Heart left ventricle (tissue), 16 donors: Measurements from ENCODE around the gene NMT2. TPM values are rescaled to one million over a fixed set of nuclear protein-coding genes. Genes with fewer than 3 reads are reported as not detected.

Experiments
- ATAC-seq, 4 donors: fragments of 200-7000 bp; cut with Tn5 transposase; one replicate each; pipeline ENCODE4 v1.9.1; 2020 to 2022; ENCODE audit warnings: moderate library complexity in 4 of 4, mild to moderate bottlenecking in 3 of 4, moderate number of reproducible peaks in 1 of 4
- DNase-seq, 5 donors: peaks; one replicate each; pipeline ENCODE4 v3.0.0-alpha.2; 2020
- H3K27ac ChIP-seq, 12 donors: fragments of 200-600 bp; sonication (generic) in 4 of 12; one replicate each; pipeline versions ENCODE4 v1.5.0 to v1.8.0; 2016 to 2022; ENCODE audit warnings: mild to moderate bottlenecking in 2 of 12
- H3K27me3 ChIP-seq, 9 donors: fragments of 200-600 bp; sonication (generic) in 2 of 9; one replicate each; pipeline versions ENCODE4 v1.5.1 to v1.8.0; 2016 to 2022; ENCODE audit warnings: mild to moderate bottlenecking in 3 of 9
- H3K36me3 ChIP-seq, 9 donors: fragments of 200-600 bp; sonication (generic) in 2 of 9; one replicate each; pipeline versions ENCODE4 v1.5.0 to v1.8.0; 2018 to 2022; ENCODE audit warnings: mild to moderate bottlenecking in 2 of 9
- H3K4me1 ChIP-seq, 12 donors: fragments of 200-600 bp; sonication (generic) in 4 of 12; one replicate each; pipeline versions ENCODE4 v1.5.0 to v1.8.0; 2016 to 2022; ENCODE audit warnings: mild to moderate bottlenecking in 3 of 12
- H3K4me3 ChIP-seq, 12 donors: fragments of 200-600 bp; sonication (generic) in 4 of 12; one replicate each; pipeline versions ENCODE4 v1.5.0 to v1.8.0; 2017 to 2022; ENCODE audit warnings: mild to moderate bottlenecking in 9 of 12, moderate library complexity in 4 of 12
- H3K9me3 ChIP-seq, 12 donors: fragments of 200-600 bp; sonication (generic) in 4 of 12; one replicate each; pipeline versions ENCODE4 v1.5.0 to v1.8.0; 2016 to 2022; ENCODE audit warnings: mild to moderate bottlenecking in 1 of 12
- CTCF ChIP-seq, 12 donors: fragments of 200-600 bp; sonication (generic) in 4 of 12; IDR thresholded peaks; one replicate each; pipeline versions ENCODE4 v1.5.0 to v1.8.0; 2018 to 2022; ENCODE audit warnings: antibody characterized with exemption in 12 of 12, mild to moderate bottlenecking in 5 of 12
- POLR2A ChIP-seq, 2 donors: fragments of 450-650 bp; IDR thresholded peaks; one replicate each; pipeline ENCODE4 v1.6.1; 2017; ENCODE audit warnings: antibody characterized with exemption in 2 of 2, mild to moderate bottlenecking in 2 of 2, moderate library complexity in 2 of 2
- WGBS, 4 donors: extraction: QIAGEN DNeasy Blood & Tissue Kit in 2 of 4; methylation state at CpG; one replicate each; pipeline versions ENCODE4 v1.1.5 to v1.1.7; 2013 to 2018; 5-methylcytosine and 5-hydroxymethylcytosine counted together
- intact Hi-C, 10 donors: fragments of 100-400 bp; cut with DNase I; formaldehyde crosslinking; loops; one replicate each; pipeline versions ENCODE4 v1.11.1 to v1.14.2; 2022
- polyA plus RNA-seq, 2 donors: library from polyadenylated mRNA; stranded (reverse); fragments of 200-250 nt; gene quantifications; one replicate each; pipeline ENCODE4 v1.2.3, GENCODE V29; 2013
- total RNA-seq, 9 donors: library from RNA; depleted of rRNA in 2 of 9; stranded (reverse); fragments of >200 nt in 2 of 9; fragmentation: NEBNext Ultra II Directional in 3 of 9; extraction: Animal tissue kit (Norgen Biotek cat#: 25700) in 3 of 9; gene quantifications; one replicate each; pipeline versions ENCODE4 v1.1.0 to v1.2.4, GENCODE V29; 2016 to 2023
- donor health status: ischemic (EF 13 %, LVEDD 7.1; RV severe dilation, severe dysfunction).
- donor health status: healthy with polysubstance abuse.
- donor health status: DM: no; HTN: yes; CAD: no.
- donor health status: DM: no; HTN: no; CAD: no.
- donor health status: ischemic (EF 25% LVEDD 6.9; RV normal size, moderate dysfunction).
- donor health status: ischemic (EF 25% LVEDD 5.7; RV mildly dilated, moderate dysfunction).
- donor health status: healthy.
- donor health status: DM: yes; HTN: yes; CAD: no.
- donor health status: ischemic (EF 35%, LVEDD 5.7; RV mildly dilated, moderate dysfunction).
- donor health status: nonischemic (EF 11% LVEDD 7.7; RV severe dilation, severe dysfunction).
- donor health status: DM: yes; HTN: yes; CAD: no.
- donor health status: PGD.
- donor health status: ischemic (EF 29% LVEDD 5.4; RV normal size, mild dysfunction).
- donor health status: nonischemic (EF 23%, LVEDD 6.1; RV moderate dilation, normal function).

NMT2 gene
- total and polyA plus RNA-seq, 11 donors, result 6.7 to 19.0 (median 13.2) TPM

GRCh38 chr10:15131330-15131729 is 37.2 kb downstream of the NMT2 start:
- DNase-seq, result no peak
- WGBS, 4 donors, result 96 to 99% (median 98%) methylated on average over 5 of the region's 5 CpGs
- H3K9me3 ChIP-seq, result no peaks in the 10 kb centered on the region
- H3K4me1 ChIP-seq, result no peaks in the 10 kb centered on the region
- H3K27ac ChIP-seq, result no peak overlapping the region
- intact Hi-C loops, result no loop called here
- H3K36me3 ChIP-seq, result peaks cover 0 to 88% (median 70%) of the 10 kb centered on the region in 9 donors
- no peak overlapping the region for H3K4me3 ChIP-seq
- ATAC-seq, result no peak
- no peak for TF ChIP-seq CTCF (IDR thresholded peaks at IDR 0.05)
- no peak for TF ChIP-seq POLR2A (IDR thresholded peaks at IDR 0.05)
- H3K27me3 ChIP-seq, result no peaks in the 10 kb centered on the region

GRCh38 chr10:15124908-15125307 is 43.6 kb downstream of the NMT2 start:
- WGBS, 4 donors, result 89 to 92% (median 91%) methylated on average over 3 of the region's 3 CpGs
- no peak for TF ChIP-seq POLR2A (IDR thresholded peaks at IDR 0.05)
- no peak for TF ChIP-seq CTCF (IDR thresholded peaks at IDR 0.05)
- no peak overlapping the region for H3K27ac ChIP-seq
- H3K36me3 ChIP-seq, result peaks cover 0 to 96% (median 68%) of the 10 kb centered on the region in 9 donors
- no peak overlapping the region for H3K4me3 ChIP-seq
- intact Hi-C loops, result no loop called here
- no peaks in the 10 kb centered on the region for H3K27me3 ChIP-seq
- no peak for DNase-seq
- peaks cover 0 to 2% (median 0%) of the 10 kb centered on the region in 12 donors for H3K4me1 ChIP-seq
- no peak for ATAC-seq
- no peaks in the 10 kb centered on the region for H3K9me3 ChIP-seq

GRCh38 chr10:15124190-15124589 is 44.3 kb downstream of the NMT2 start:
- peaks cover 0 to 2% (median 0%) of the 10 kb centered on the region in 12 donors for H3K4me1 ChIP-seq
- 96% methylated on average over 9 of the region's 9 CpGs for WGBS, 4 donors
- ATAC-seq, result no peak
- no peak overlapping the region for H3K4me3 ChIP-seq
- H3K27me3 ChIP-seq, result no peaks in the 10 kb centered on the region
- no peak for DNase-seq
- no peak for TF ChIP-seq CTCF (IDR thresholded peaks at IDR 0.05)
- no peak for TF ChIP-seq POLR2A (IDR thresholded peaks at IDR 0.05)
- H3K27ac ChIP-seq, result no peak overlapping the region
- intact Hi-C loops, result no loop called here
- peaks cover 0 to 96% (median 68%) of the 10 kb centered on the region in 9 donors for H3K36me3 ChIP-seq
- no peaks in the 10 kb centered on the region for H3K9me3 ChIP-seq

GRCh38 chr10:15123749-15124184 is 44.7 kb downstream of the NMT2 start:
- Histone ChIP-seq H3K4me1 (peaks cover 0 to 2% (median 0%) of the 10 kb centered on the region in 12 donors), H3K9me3 (no peaks in the 10 kb centered on the region), H3K4me3 (no peak overlapping the region), H3K27me3 (no peaks in the 10 kb centered on the region), H3K27ac (no peak overlapping the region), H3K36me3 (peaks cover 0 to 96% (median 68%) of the 10 kb centered on the region in 9 donors)
- 51 to 71% (median 61%) methylated on average over 3 of the region's 3 CpGs for WGBS, 4 donors
- no peak for ATAC-seq
- TF ChIP-seq CTCF (IDR thresholded peaks at IDR 0.05) (no peak), POLR2A (IDR thresholded peaks at IDR 0.05) (no peak)
- intact Hi-C loops, result no loop called here
- no peak for DNase-seq
